Bronchial epithelial cell (primary cell): Measurements from ENCODE around the gene ELMO3. TPM values are rescaled to one million over a fixed set of nuclear protein-coding genes. Genes with fewer than 3 reads are reported as not detected.

Source experiments
- DNase-seq: peaks from one replicate; pipeline ENCODE4 v3.0.0-alpha.2; 2010; ENCODE audit warnings: low read depth
- FAIRE-seq: peaks from 2 replicates; lab custom pipeline; 2011; peaks lifted over from hg19 to GRCh38; lab: Jason Lieb, UNC
- H3K27me3 ChIP-seq: 2 replicates; pipeline ENCODE4 v1.5.1; 2011; ENCODE audit warnings: low read length; ENCODE audit not compliant: control insufficient read depth, insufficient read depth
- H3K36me3 ChIP-seq: 2 replicates; pipeline ENCODE4 v1.5.1; 2011; ENCODE audit warnings: low read length; ENCODE audit not compliant: control insufficient read depth, insufficient read depth
- H3K4me3 ChIP-seq: 2 replicates; pipeline ENCODE4 v1.5.1; 2011; ENCODE audit warnings: mild to moderate bottlenecking, low read depth, low read length, control low read depth
- CTCF ChIP-seq: IDR thresholded peaks from 2 replicates; pipeline ENCODE4 v1.5.1; 2011; ENCODE audit warnings: mild to moderate bottlenecking, moderate library complexity, low read length, control low read depth, inconsistent platforms; ENCODE audit not compliant: insufficient read depth, severe bottlenecking
- total RNA-seq: library from RNA; depleted of rRNA; stranded (reverse); fragments of >200 nt; gene quantifications from 2 replicates; pipeline ENCODE4 v1.2.1, GENCODE V29; 2014

The ELMO3 gene
- total RNA-seq, 1 donor from 2014 or later, result 44.0 TPM

- FAIRE-seq, result peak; percentile 96
- no peak for TF ChIP-seq CTCF
- no peak for DNase-seq
- H3K4me3 ChIP-seq, result no peak overlapping the region
- no peaks in the 10 kb centered on the region for H3K27me3 ChIP-seq
- no peaks in the 10 kb centered on the region for H3K36me3 ChIP-seq
Measured at GRCh38 chr16:67211674-67212073, 12.7 kb downstream of the ELMO3 start.

- no peak overlapping the region for H3K4me3 ChIP-seq
- DNase-seq (peak; percentile 88), FAIRE-seq (peak; percentile 66)
- no peaks in the 10 kb centered on the region for H3K27me3 ChIP-seq
- TF ChIP-seq CTCF, result no peak
- H3K36me3 ChIP-seq, result no peaks in the 10 kb centered on the region
Measured at GRCh38 chr16:67212766-67213165, 13.8 kb downstream of the ELMO3 start.

- Histone ChIP-seq H3K27me3 (no peaks in the 10 kb centered on the region), H3K36me3 (no peaks in the 10 kb centered on the region), H3K4me3 (no peak overlapping the region)
- DNase-seq (no peak), FAIRE-seq (no peak)
- no peak for TF ChIP-seq CTCF
Measured at GRCh38 chr16:67213197-67214019, 14.5 kb downstream of the ELMO3 start.

- Histone ChIP-seq H3K36me3 (no peaks in the 10 kb centered on the region), H3K4me3 (no peak overlapping the region), H3K27me3 (no peaks in the 10 kb centered on the region)
- DNase-seq, result no peak
- no peak for FAIRE-seq
- TF ChIP-seq CTCF, result no peak
Measured at GRCh38 chr16:67215706-67216105, 16.8 kb downstream of the ELMO3 start.

- FAIRE-seq (no peak), DNase-seq (no peak)
- no peaks in the 10 kb centered on the region for H3K36me3 ChIP-seq
- no peak for TF ChIP-seq CTCF
- H3K4me3 ChIP-seq, result no peak overlapping the region
- H3K27me3 ChIP-seq, result no peaks in the 10 kb centered on the region
Measured at GRCh38 chr16:67216612-67217490, 17.9 kb downstream of the ELMO3 start.
